ENCODE data around the gene IL1R2.

GRCh38 chr2:102075479-102075878 lies 83.7 kb downstream of the IL1R2 start:
- TF ChIP-seq CTCF (optimal IDR thresholded peaks at IDR 0.05 in 1 of 3, IDR thresholded peaks at IDR 0.05 in 1 of 3, conservative IDR thresholded peaks at IDR 0.05 in 1 of 3; ENCODE audit: extremely low read depth in 1 of 3, insufficient read depth in 2 of 3, low read length in 3 of 3) = no peak
- no peak for TF ChIP-seq EZH2 (IDR thresholded peaks at IDR 0.05; ENCODE audit: low read length)

Data from keratinocyte (primary cell).